CD4-positive, alpha-beta T cell treated with Interleukin-17A for 4 hours (primary cell): ENCODE data around the gene OASL.
"Not testable (repeated sequence)": the region's sequence is repeated elsewhere in the genome, so short reads cannot be mapped to it uniquely, and the experiment has no call there.

Source experiments
- DNase-seq: peaks from one replicate; pipeline ENCODE4 v3.0.0-alpha.2; 2020; ENCODE audit warnings: mixed read lengths

Gene OASL

GRCh38 chr12:121038861-121039668 is at the start of gene OASL:
OASL (minus strand) TSS chr12:121039246; CDS start chr12:121038971, 275 bp downstream.
- DNase-seq: peak; percentile 65

GRCh38 chr12:121088195-121088585 is 49.1 kb upstream of the OASL start:
- no peak for DNase-seq

GRCh38 chr12:121087467-121088194 is 48.6 kb upstream of the OASL start:
- DNase-seq: no peak

- no peak for DNase-seq
Observed at GRCh38 chr12:121086781-121087295, 47.8 kb upstream of the OASL start.

- no peak for DNase-seq
Observed at GRCh38 chr12:121085506-121086353, 46.7 kb upstream of the OASL start.

GRCh38 chr12:121085069-121085468 is 46.0 kb upstream of the OASL start:
- DNase-seq: no peak

GRCh38 chr12:121084229-121084628 is 45.2 kb upstream of the OASL start:
- no peak for DNase-seq

GRCh38 chr12:121080909-121081308 is 41.9 kb upstream of the OASL start:
- DNase-seq: no peak

GRCh38 chr12:121079736-121080272 is 40.8 kb upstream of the OASL start:
- DNase-seq: no peak

GRCh38 chr12:121077440-121077839 is 38.4 kb upstream of the OASL start:
- DNase-seq: not testable (repeated sequence)

GRCh38 chr12:121075911-121076310 is 36.9 kb upstream of the OASL start:
- not testable (repeated sequence) for DNase-seq

- DNase-seq: no peak
Observed at GRCh38 chr12:121072147-121072546, 33.1 kb upstream of the OASL start.

GRCh38 chr12:121069206-121069605 is 30.2 kb upstream of the OASL start:
- DNase-seq: no peak

GRCh38 chr12:121065345-121065744 is 26.3 kb upstream of the OASL start:
- DNase-seq: no peak

GRCh38 chr12:121064586-121064985 is 25.5 kb upstream of the OASL start:
- not testable (repeated sequence) for DNase-seq

- DNase-seq: no peak
Observed at GRCh38 chr12:121064116-121064515, 25.1 kb upstream of the OASL start.

GRCh38 chr12:121062391-121063045 is 23.5 kb upstream of the OASL start:
- DNase-seq: no peak

- DNase-seq: no peak
Observed at GRCh38 chr12:121061831-121062230, 22.8 kb upstream of the OASL start.

- peak; percentile 68 for DNase-seq
Observed at GRCh38 chr12:121060149-121061001, 21.3 kb upstream of the OASL start.

- DNase-seq: no peak
Observed at GRCh38 chr12:121059031-121059898, 20.2 kb upstream of the OASL start.
